ENCODE measurements around the gene DUSP22. TPM values are rescaled to one million over a fixed set of nuclear protein-coding genes. Genes with fewer than 3 reads are reported as not detected.

DUSP22 gene
- polyA plus RNA-seq, 1 of the 3 experiments (the other 2 are of a cell fraction) = 6.8 TPM

- Histone ChIP-seq H3K4me3 (ENCODE audit: low read depth in 2 of 2, low read length in 1 of 2) (no peak overlapping the region), H3K79me2 (ENCODE audit: insufficient read depth) (no peaks in the 10 kb centered on the region), H3K9me2 (no peaks in the 10 kb centered on the region), H3K9ac (no peak overlapping the region), H3F3A (replicated peaks; ENCODE audit: insufficient read depth) (no peaks in the 10 kb centered on the region), H2AFZ (ENCODE audit: low read depth) (no peak overlapping the region), H3K27me3 (ENCODE audit: insufficient read depth) (peaks cover 23% of the 10 kb centered on the region), H3K9me3 (no peaks in the 10 kb centered on the region), H3K4me2 (no peak overlapping the region), H3K36me3 (replicated peaks in 1 of 2; ENCODE audit: control insufficient read depth in 1 of 2, insufficient read depth in 2 of 2, low read length in 1 of 2) (no peaks in the 10 kb centered on the region), H3K4me1 (ENCODE audit: control insufficient read depth in 1 of 2, insufficient read depth in 2 of 2, low read depth in 1 of 2, low read length in 1 of 2) (no peaks in the 10 kb centered on the region), H4K20me1 (ENCODE audit: insufficient read depth) (no peaks in the 10 kb centered on the region), H3K27ac (ENCODE audit: low read depth in 2 of 2, low read length in 1 of 2) (no peak overlapping the region)
- TF ChIP-seq ZBTB33 (IDR thresholded peaks at IDR 0.05; ENCODE audit: borderline replicate concordance, low read depth) = no peak
- no peak for TF ChIP-seq RAD21 (IDR thresholded peaks at IDR 0.05; ENCODE audit: low read length)
- no peak for TF ChIP-seq MAX (IDR thresholded peaks at IDR 0.05; ENCODE audit: low read depth)
- no peak for TF ChIP-seq GATA2 (CRISPR knock-in tag; IDR thresholded peaks at IDR 0.05)
- TF ChIP-seq SIN3A (IDR thresholded peaks at IDR 0.05; ENCODE audit: borderline replicate concordance, low read depth, low read length) = no peak
- TF ChIP-seq REST (IDR thresholded peaks at IDR 0.05; ENCODE audit: low read depth, low read length) = no peak
- TF ChIP-seq CHD2 (IDR thresholded peaks at IDR 0.05; ENCODE audit: low read length, partially characterized antibody) = no peak
- TF ChIP-seq NRF1 (IDR thresholded peaks at IDR 0.05; ENCODE audit: low read depth, low read length) = no peak
- TF ChIP-seq MXI1 (IDR thresholded peaks at IDR 0.05; ENCODE audit: low read depth, low read length) = no peak
- TF ChIP-seq USF1 (IDR thresholded peaks at IDR 0.05; ENCODE audit: borderline replicate concordance, low read depth) = no peak
- TF ChIP-seq SMC3 (IDR thresholded peaks at IDR 0.05; ENCODE audit: low read depth, low read length) = no peak
- TF ChIP-seq EZH2phosphoT487 (IDR thresholded peaks at IDR 0.05; ENCODE audit: borderline replicate concordance, low read depth) = no peak
- TF ChIP-seq NFIC (IDR thresholded peaks at IDR 0.05; ENCODE audit: borderline replicate concordance) = no peak
- TF ChIP-seq JUND (IDR thresholded peaks at IDR 0.05) = no peak
- TF ChIP-seq RFX5 (IDR thresholded peaks at IDR 0.05; ENCODE audit: low read length) = no peak
- TF ChIP-seq POLR2AphosphoS5 (IDR thresholded peaks at IDR 0.05; ENCODE audit: low read depth, low read length) = no peak
- TF ChIP-seq FOXM1 (IDR thresholded peaks at IDR 0.05; ENCODE audit: low read depth) = no peak
- TF ChIP-seq YY1 (IDR thresholded peaks at IDR 0.05; ENCODE audit: low read depth) = no peak
- TF ChIP-seq FOSL2 (IDR thresholded peaks at IDR 0.05; ENCODE audit: borderline replicate concordance, low read depth) = no peak
- WGBS (ENCODE audit: low lambda C conversion rate) = 48% methylated on average over 1 of the region's 1 CpG
- POLR2A ChIA-PET = no interaction called here
- DNase-seq = no peak
- CTCF ChIA-PET = no interaction called here
Observed at GRCh38 chr6:321158-321438, 28.8 kb downstream of the DUSP22 start.
